Loucy (cell line): ENCODE results near the gene PKD1.

Source experiments
- H2AFZ ChIP-seq: fragments of 200-600 bp; sonication (generic); 2 replicates; pipeline ENCODE4 v1.6.0; 2016; ENCODE audit warnings: antibody characterized with exemption, mild to moderate bottlenecking, low read length, moderate library complexity
- H3F3A ChIP-seq: fragments of 200-600 bp; 2 replicates; pipeline ENCODE4 v1.6.0; 2016; ENCODE audit warnings: antibody characterized with exemption, low read depth, mild to moderate bottlenecking
- H3K27me3 ChIP-seq: fragments of 200-600 bp; sonication (generic); 2 replicates; pipeline ENCODE4 v1.6.1; 2014; ENCODE audit warnings: low read length, mild to moderate bottlenecking; ENCODE audit not compliant: insufficient read depth, poor library complexity, severe bottlenecking
- H3K36me3 ChIP-seq: fragments of 200-600 bp; sonication (generic); 2 replicates; pipeline ENCODE4 v1.6.1; 2016; ENCODE audit warnings: low read length; ENCODE audit not compliant: insufficient read depth
- H3K4me1 ChIP-seq: fragments of 200-600 bp; sonication (generic); 2 replicates; pipeline ENCODE4 v1.5.1; 2014; ENCODE audit warnings: low read length, mild to moderate bottlenecking; ENCODE audit not compliant: insufficient read depth, poor library complexity, severe bottlenecking
- H3K4me2 ChIP-seq: fragments of 200-600 bp; sonication (generic); 2 replicates; pipeline ENCODE4 v1.6.0; 2014; ENCODE audit warnings: antibody characterized with exemption, low read length, low read depth, mild to moderate bottlenecking; ENCODE audit not compliant: poor library complexity, severe bottlenecking
- H3K4me3 ChIP-seq: fragments of 200-600 bp; sonication (generic); 2 replicates; pipeline ENCODE4 v1.5.1; 2014; ENCODE audit warnings: low read length, mild to moderate bottlenecking, mixed read lengths; ENCODE audit not compliant: poor library complexity, severe bottlenecking
- H3K79me2 ChIP-seq: fragments of 200-600 bp; sonication (generic); 2 replicates; pipeline ENCODE4 v1.6.1; 2014; ENCODE audit warnings: low read length; ENCODE audit not compliant: insufficient read depth
- H3K9ac ChIP-seq: fragments of 200-600 bp; sonication (generic); 2 replicates; pipeline ENCODE4 v1.6.0; 2014; ENCODE audit warnings: mild to moderate bottlenecking, low read depth, low read length, moderate library complexity; ENCODE audit not compliant: poor library complexity, severe bottlenecking
- H3K9me2 ChIP-seq: fragments of 200-600 bp; sonication (generic); replicated peaks from 2 replicates; pipeline ENCODE4 v1.6.1; 2016; ENCODE audit warnings: low read depth, low read length, mixed read lengths
- H3K9me3 ChIP-seq: fragments of 200-600 bp; sonication (generic); 2 replicates; pipeline ENCODE4 v1.6.1; 2014; ENCODE audit warnings: mild to moderate bottlenecking, antibody characterized with exemption, low read length, low read depth; ENCODE audit not compliant: insufficient read depth
- H4K20me1 ChIP-seq: fragments of 200-600 bp; sonication (generic); 2 replicates; pipeline ENCODE4 v1.6.0; 2014; ENCODE audit warnings: antibody characterized with exemption, low read length, mild to moderate bottlenecking; ENCODE audit not compliant: insufficient read depth, poor library complexity, severe bottlenecking
- EZH2phosphoT487 ChIP-seq: fragments of 200-600 bp; IDR thresholded peaks from 2 replicates; pipeline ENCODE4 v1.6.1; 2018; ENCODE audit warnings: antibody characterized with exemption, mild to moderate bottlenecking, moderate library complexity, borderline replicate concordance
- TF ChIP-seq, protein P1 (sequence below): fragments of 200-600 bp; sonication (generic); conservative IDR thresholded peaks from 2 replicates; pipeline ENCODE4 v1.5.1; 2014; ENCODE audit warnings: mild to moderate bottlenecking, antibody characterized with exemption, low read length

The PKD1 gene

GRCh38 chr16:2047330-2048115 is 88.2 kb downstream of the PKD1 start, which contains the start of the genes NTHL1 and TSC2:
TSS of gene NTHL1 (minus strand) at chr16:2047834. CDS start at chr16:2047823, 11 bp downstream.
TSS of gene TSC2 (plus strand) at chr16:2047985. CDS start at chr16:2048616, 631 bp downstream.
- Histone ChIP-seq H3K27me3 (no peaks in the 10 kb centered on the region), H3K4me2 (peak within 1 kb of the TSS; percentile 94), H3K9ac (peak within 1 kb of the TSS; percentile 78), H3K4me3 (peak within 1 kb of the TSS; percentile 84), H3K79me2 (peaks cover 13% of the 10 kb centered on the region; the same call in 1 of the 2 replicates), H3F3A (no peaks in the 10 kb centered on the region), H3K9me2 (no peaks in the 10 kb centered on the region), H2AFZ (peak within 1 kb of the TSS; percentile 63), H4K20me1 (no peaks in the 10 kb centered on the region), H3K36me3 (no peaks in the 10 kb centered on the region), H3K9me3 (no peaks in the 10 kb centered on the region), H3K4me1 (peaks cover 4% of the 10 kb centered on the region)
- TF ChIP-seq, protein P1, sequence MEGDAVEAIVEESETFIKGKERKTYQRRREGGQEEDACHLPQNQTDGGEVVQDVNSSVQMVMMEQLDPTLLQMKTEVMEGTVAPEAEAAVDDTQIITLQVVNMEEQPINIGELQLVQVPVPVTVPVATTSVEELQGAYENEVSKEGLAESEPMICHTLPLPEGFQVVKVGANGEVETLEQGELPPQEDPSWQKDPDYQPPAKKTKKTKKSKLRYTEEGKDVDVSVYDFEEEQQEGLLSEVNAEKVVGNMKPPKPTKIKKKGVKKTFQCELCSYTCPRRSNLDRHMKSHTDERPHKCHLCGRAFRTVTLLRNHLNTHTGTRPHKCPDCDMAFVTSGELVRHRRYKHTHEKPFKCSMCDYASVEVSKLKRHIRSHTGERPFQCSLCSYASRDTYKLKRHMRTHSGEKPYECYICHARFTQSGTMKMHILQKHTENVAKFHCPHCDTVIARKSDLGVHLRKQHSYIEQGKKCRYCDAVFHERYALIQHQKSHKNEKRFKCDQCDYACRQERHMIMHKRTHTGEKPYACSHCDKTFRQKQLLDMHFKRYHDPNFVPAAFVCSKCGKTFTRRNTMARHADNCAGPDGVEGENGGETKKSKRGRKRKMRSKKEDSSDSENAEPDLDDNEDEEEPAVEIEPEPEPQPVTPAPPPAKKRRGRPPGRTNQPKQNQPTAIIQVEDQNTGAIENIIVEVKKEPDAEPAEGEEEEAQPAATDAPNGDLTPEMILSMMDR = no peak
- no peak for TF ChIP-seq EZH2phosphoT487

DNA sequence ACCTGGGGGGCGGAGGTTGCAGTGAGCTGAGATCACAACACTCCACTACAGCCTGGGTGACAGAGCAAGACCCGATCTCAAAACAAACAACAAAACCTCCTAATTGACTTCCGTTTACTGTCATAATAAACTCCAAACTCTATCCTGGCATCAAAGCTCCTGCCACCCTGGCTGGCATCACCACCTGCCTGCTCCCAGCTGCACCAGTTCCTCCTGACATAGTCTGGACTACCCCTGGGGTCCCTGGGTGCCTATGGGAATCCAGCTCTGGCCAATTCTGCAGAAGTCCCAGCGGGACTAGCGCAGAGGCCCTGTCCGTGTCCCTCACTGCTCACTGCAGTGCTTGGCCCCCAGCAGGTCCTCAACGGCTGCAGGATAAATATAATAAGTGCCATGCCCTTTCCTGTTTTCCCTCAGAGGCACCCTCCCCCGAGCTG is 88.8 kb downstream of the PKD1 start:
- Histone ChIP-seq H3K79me2 (peaks cover 13% of the 10 kb centered on the region; the same call in 1 of the 2 replicates), H4K20me1 (no peaks in the 10 kb centered on the region)

DNA sequence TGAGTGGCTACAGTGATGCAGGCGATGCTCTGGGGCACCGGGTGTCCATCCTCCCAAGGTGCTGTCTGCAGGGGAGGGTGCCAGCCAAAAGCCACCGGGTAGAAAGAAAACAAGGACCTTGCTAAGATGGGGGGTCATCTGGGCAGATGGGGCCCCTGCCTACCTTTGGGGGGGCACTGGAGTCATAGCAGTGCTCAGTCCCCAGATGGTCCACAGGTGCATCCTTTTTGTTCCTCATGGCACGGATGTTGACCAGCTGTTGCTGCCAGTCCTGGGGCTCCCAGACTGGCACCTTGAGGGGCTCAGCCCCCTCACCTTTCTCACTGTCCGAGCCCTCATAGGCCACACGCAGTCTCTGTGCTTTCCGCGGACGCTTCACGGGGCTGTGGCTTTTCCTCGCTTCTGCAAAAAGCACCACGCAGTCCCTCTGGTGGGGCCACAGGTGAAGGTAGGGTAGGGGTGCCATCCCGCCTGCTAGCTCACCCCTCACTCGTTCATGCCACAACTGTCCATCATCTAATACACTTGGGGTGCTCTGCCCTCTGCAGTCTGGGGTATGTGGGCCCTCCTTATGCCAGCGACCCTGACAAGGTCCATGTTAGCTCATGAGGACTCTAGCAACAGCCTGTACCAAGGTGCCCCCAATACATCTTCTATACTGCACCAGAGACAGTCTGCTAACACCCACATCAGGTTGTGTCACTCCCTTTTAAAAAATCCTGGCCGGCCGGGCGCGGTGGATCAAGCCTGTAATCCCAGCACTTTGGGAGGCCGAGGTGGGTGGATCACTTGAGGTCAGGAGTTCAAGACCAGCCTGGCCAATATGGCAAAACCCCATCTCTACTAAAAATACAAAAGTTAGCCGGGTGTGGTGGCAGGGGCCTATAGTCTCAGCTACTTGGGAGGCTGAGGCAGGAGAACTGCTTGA is 89.5 kb downstream of the PKD1 start:
- no peaks in the 10 kb centered on the region for H3K9me3 ChIP-seq
- H4K20me1 ChIP-seq = no peaks in the 10 kb centered on the region
- peak overlapping the region; percentile 87 for H3K4me2 ChIP-seq
- no peaks in the 10 kb centered on the region for H3K9me2 ChIP-seq
- TF ChIP-seq EZH2phosphoT487 = no peak
- TF ChIP-seq, protein P1 = no peak
- H3K79me2 ChIP-seq = peaks cover 13% of the 10 kb centered on the region; the same call in 1 of the 2 replicates
- H2AFZ ChIP-seq = no peak overlapping the region
- no peaks in the 10 kb centered on the region for H3K27me3 ChIP-seq
- peak overlapping the region; percentile 78 for H3K9ac ChIP-seq
- no peaks in the 10 kb centered on the region for H3K36me3 ChIP-seq
- no peaks in the 10 kb centered on the region for H3F3A ChIP-seq
- H3K4me1 ChIP-seq = peaks cover 4% of the 10 kb centered on the region
- H3K4me3 ChIP-seq = peak overlapping the region; percentile 84

More for the DNA sequence above, 88.8 kb downstream of the PKD1 start:
- H3K36me3 ChIP-seq = no peaks in the 10 kb centered on the region
- H3K9ac ChIP-seq = peak overlapping the region; percentile 78
- H3K27me3 ChIP-seq = no peaks in the 10 kb centered on the region
- peaks cover 4% of the 10 kb centered on the region for H3K4me1 ChIP-seq
- H2AFZ ChIP-seq = peak overlapping the region; percentile 63
- TF ChIP-seq, protein P1 = no peak
- TF ChIP-seq EZH2phosphoT487 = no peak
- H3K4me3 ChIP-seq = peak overlapping the region; percentile 84
- H3F3A ChIP-seq = no peaks in the 10 kb centered on the region
- no peaks in the 10 kb centered on the region for H3K9me3 ChIP-seq
- no peaks in the 10 kb centered on the region for H3K9me2 ChIP-seq
- peak overlapping the region; percentile 87 for H3K4me2 ChIP-seq
